ENCODE results near the gene LDLRAD2.

The LDLRAD2 gene

DNA sequence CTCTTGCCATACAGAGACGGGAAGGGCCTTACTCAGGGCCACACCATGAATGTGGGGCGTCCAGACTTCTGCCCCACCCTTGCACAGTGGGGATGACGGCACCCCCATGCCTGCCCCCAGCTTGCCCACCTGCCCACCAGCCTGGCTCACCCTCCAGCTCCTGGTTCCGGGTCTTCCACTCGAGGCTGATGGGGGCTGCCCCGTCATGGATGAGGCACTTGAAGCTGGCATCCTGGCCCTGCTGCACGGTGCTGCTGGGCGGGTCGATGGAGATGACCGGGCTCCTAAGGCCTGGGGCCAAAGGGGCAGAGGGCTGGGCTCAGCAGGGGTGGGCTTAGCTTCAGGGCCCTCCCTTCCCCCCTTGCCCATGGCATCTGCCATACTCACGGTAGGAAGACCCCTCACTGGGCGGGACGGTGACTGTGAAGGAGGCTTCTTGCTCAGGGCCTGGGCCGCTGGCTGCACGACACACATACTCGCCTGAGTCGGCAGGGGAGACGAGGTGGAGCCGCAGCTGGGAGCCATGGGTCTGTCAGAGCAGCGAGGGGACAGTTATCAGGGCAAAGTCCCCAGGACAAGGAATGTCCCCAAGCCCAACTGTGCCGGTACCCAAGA lies 29.9 kb downstream of the LDLRAD2 start:
- no peak for DNase-seq (ENCODE audit: low read depth in 1 of 2, low spot score in 1 of 2)

DNA sequence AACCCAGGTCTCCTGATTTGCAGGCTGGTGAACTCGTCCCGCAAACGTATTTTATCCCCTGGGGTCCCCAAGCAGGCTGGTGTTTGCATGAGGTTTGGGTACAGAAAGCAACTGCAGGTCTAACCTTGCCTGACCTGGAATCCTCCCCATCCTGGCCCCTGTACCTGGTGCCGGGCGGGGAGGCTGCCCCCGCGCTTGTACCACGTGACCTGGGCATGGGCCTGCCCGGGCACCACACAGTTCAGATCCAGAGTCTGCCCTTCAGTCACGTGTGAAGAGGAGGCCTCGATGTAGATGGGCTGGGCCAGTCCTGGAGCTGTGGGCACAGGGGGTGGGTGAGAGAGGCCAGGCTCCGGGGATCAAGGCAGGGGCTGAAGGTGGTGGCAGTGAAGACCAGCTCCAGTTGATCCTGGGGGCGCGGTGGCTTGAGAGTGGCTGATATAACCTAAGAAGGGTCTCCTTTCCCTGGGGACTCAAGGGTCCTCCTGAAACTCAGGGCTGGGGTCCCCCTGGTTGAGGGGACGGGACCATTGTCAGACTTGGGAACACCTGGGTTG lies 30.6 kb downstream of the LDLRAD2 start:
- DNase-seq (ENCODE audit: low read depth in 1 of 2, low spot score in 1 of 2) = no peak

DNA sequence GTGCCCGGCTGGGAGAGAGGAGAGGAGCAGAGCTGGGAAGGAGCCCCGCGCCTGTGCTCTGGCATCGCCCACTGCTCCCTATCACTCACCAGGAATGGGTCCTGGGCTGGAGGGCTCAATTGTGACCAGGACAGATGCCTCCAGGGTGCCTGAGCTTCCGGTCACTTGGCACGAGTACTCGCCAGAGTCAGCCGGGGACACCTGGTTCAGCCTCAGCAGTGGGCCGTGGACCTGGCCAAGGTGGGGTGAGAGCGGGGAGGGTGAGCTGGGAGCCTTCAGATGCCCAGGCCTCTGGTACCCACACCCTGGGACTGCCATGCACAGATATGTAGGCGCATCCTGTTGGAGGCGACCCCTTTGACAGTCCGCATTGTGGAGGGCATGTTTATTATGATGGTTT lies 31.1 kb downstream of the LDLRAD2 start:
- DNase-seq (ENCODE audit: low read depth in 1 of 2, low spot score in 1 of 2) = no peak

DNA sequence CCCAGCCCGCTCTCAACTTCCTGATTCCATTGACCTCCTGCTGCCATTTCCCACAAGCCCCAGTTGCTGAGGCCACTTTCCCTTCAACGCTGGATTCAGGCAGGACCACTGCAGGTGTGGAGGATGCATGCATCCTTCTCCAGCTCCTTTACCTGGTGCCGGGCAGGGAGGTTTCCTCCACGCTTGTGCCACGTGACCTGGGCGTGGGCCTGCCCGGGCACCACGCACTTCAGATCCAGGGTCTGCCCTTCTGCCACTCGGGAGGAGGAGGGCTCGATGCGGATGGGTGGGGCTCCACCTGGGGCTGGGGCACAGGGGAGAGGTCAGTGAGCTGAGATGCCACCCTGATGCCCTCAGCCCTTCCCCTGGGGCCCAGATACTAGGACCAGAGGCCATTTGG lies 31.9 kb downstream of the LDLRAD2 start:
- DNase-seq (ENCODE audit: low read depth in 1 of 2, low spot score in 1 of 2) = no peak

DNA sequence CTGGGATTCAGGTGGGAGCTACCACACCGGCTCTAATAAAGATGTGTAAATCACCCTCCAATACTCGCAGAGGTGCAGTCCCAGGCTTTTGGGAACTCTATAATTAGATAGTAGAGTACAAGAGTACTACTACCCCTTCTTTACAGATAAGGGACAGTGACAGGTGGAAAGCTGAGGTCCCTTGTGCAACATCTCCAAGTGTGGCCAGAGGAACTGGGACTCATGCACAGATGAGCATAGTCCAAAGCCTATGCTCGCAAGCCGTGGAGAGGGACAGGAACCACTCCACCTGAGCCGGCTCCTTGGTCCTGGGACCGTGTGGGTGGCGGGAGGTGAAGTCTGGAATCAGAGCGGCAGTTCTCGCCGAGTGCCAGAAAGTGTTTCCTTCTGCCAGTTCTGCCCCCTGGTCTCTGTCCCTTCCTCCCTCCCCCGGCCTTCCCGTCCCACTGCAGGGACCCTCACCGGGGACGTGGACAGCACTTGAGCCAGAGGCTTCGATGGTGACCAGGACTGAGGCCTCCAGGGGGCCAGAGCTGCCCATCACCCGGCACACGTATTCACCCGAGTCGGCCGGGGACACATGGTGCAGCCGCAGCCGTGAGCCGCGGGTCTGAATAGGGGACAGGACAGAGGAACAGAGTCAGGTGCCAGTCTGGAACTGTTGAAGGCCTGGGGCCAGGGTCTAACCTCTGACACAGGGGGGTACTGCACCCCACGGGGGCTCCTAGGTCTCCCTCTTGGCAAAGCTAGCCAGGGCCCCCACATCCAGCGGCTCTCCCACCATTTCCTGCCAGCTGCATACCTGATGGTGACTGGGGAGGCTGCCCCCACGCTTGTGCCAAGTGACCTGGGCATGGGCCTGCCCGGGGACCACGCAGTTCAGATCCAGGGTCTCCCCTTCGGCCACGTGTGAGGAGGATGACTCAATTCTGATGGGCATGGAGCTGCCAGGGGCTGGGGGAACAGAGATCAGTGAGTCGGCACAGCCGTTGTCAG lies 33.9 kb downstream of the LDLRAD2 start:
- DNase-seq (ENCODE audit: low read depth in 1 of 2, low spot score in 1 of 2) = no peak

DNA sequence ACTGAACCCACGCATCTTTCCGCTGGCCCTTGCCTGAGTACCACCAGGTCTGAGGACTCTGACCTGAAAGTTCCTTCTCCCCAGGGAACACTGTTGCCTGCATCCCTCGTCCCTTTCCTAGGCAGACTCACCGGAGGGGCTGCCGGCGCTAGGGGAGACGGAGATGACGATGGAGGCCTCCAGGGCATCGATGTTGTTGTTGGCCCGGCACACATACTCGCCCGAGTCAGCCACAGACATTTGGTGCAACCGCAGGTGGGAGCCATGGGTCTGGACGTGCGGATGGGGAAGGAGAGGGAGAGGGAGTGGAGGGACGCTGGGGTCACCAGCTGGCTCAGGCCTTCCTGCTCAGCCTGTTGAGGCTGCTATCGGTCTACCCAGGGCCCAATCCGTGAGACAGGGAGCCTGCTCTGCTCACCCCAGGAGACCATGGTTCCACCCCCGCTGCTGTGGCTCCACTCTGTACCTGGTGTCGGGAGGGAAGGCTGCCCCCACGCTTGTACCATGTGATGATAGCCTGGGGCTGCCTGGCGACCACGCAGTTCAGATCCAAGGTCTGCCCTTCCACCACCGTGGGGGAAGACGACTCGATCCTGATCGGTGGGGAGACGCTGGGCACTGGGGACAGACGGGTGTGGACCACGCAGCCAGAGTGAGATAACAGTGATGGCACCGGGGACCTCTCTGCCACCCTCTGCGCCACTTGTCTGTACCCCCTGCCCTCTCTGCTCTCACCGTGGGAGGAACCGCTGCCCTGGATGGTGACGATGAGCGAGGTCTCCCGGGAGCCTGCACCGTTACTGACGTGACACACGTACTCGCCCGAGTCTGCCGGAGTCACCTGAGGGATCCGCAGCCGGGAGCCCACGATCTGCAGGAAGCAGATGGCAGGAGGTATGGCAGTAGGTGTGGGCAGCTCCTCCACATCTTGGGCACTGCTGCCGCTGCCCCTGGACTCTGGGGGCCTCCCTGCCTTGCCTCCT lies 35.4 kb downstream of the LDLRAD2 start:
- no peak for DNase-seq (ENCODE audit: low read depth in 1 of 2, low spot score in 1 of 2)

DNA sequence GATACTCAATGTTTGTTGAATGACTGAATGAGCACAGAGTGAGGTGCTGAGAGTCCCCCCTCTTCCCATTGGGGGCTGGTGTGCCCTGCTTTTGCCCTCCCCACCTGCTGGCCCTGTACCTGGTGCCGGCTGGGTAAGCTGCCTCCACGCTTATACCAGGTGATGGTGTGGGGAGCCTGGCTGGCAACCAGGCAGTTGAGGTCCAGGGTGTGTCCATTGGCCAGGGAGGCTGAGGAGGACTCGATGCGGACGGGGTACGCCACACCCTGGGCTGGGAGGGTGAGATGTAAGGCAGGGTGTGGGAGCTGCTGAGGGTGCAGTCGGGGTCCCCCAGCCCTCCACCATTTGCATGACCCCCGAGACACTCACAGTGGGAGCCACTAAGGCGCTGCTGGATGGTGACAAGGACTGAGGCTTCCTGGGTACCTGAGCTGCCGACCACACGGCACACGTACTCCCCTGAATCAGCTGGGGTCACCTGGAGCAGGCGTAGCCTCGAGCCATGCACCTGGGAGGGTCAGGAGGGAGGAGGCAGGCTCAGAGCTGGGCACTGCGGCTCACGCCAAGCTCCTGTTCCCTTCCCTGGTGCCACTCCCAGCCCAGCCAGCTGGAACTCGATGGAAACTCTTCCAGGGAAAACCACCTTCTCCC lies 36.6 kb downstream of the LDLRAD2 start:
- DNase-seq (ENCODE audit: low read depth in 1 of 2, low spot score in 1 of 2) = no peak

DNA sequence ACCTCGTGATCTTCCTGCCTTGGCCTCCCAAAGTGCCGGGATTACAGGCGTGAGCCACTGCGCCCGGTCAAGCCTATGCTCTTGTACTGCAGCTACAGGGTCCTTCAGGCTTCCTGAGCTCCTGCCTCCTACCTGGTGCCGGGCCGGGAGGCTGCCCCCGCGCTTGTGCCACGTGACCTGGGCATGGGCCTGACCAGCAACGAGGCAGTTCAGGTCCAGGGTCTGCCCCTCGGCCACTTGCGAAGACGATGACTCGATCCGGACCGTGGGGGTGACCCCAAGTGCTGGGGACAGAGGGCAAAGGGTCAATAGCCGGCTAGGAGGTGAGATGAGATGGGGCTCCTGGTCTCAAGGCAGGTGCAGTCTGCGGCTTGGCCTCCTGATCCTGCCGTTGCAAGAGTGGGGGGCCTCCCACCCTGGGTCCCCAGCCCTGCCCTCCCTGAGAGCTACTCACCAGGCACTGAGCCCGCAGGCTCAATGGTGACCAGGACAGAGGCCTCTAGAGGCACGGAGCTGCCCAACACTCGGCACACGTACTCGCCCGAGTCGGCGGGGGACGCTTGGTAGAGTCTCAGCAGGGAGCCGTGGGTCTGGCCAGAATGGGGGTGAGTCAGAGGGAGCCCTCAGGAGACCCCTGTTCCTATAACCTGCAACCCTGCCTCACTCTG lies 38.0 kb downstream of the LDLRAD2 start:
- DNase-seq (ENCODE audit: low read depth in 1 of 2, low spot score in 1 of 2) = no peak

DNA sequence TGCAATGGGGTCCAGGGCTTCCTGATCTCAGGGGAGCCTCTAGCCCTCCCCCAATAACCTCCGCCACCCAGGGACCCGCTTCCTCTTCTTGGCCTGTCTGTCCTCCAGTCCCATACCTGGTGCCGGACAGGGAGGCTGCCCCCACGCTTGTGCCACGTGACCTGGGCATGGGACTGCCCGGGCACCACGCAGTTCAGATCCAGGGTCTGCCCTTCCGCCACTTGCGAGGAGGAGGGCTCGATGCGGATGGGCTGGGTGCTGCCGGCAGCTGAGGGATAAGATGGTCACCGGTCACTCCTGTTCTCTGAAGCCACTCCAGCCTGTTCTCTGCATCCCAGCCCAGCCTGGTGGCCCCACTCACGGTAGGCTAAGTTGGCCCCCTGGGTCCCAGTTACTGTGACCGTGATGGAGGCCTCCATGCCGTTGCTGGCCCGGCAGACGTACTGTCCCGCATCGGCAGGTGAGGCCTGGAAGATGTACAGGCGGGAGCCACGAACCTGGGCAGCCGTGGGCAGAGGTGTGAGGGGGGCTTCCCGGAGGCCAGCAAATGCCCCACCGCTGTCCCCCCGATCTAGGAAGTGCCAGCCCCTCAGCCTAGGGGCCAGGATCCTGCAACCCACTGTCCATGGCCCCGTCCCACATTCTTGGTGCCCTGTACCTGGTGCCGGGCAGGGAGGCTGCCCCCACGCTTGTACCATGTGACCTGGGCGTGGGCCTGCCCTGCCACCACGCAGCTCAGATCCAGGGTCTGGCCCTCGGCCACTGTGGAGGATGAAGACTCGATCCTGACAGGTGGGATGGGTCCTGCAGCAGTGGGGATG lies 39.6 kb downstream of the LDLRAD2 start:
- DNase-seq (ENCODE audit: low read depth in 1 of 2, low spot score in 1 of 2) = no peak

DNA sequence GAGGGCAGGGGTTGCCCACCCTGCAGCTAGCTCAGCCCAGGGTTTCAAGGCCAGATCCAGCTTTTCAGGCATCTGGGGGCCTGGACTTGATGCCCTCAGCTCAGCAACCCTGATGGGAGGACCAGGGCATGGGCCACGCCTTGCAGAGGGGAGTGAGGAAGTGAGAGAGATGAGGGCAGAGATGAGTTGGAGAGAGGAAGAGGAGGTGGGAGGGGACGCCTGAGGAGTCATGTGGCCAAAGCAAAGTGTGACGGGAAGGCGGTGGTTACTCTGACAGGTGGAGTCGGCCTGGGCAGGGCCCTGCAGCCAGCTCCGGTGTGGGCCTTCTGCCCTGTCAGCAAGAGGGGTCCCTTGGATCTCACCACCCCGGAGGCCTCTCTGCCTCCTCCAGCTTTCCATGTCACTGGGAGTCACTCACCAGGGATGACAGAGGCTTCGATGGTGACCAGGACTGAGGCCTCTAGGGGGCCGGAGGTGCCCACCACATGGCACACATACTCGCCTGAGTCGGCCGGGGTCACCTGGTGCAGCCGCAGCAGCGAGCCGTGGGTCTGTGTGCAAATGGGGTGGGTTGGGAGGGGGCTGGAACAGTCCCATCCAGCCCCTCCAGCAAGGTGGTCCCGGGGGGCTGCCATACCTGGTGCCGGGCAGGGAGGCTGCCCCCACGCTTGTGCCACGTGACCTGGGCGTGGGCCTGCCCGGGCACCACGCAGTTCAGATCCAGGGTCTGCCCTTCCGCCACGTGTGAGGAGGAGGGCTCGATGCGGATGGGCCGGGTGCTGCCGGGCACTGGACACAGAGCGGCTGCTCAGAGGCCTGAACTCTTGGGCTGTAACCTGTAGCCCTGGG lies 40.4 kb downstream of the LDLRAD2 start:
- DNase-seq (ENCODE audit: low read depth in 1 of 2, low spot score in 1 of 2) = no peak

DNA sequence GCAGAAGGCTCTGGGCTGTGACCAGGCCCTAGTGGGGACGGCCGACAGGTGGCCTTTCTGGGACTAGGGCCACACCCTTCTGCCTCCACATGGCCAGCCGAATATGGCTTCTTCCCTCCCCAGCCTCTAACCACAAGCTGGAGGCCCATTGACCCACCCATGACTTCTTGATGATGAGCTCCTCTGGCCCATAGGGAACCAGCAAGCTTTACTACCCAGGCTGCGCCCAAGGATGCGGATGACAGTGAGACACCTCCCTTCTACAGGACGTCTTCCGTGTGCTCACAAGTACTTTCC lies 41.0 kb downstream of the LDLRAD2 start:
- no peak for DNase-seq (ENCODE audit: low read depth in 1 of 2, low spot score in 1 of 2)

DNA sequence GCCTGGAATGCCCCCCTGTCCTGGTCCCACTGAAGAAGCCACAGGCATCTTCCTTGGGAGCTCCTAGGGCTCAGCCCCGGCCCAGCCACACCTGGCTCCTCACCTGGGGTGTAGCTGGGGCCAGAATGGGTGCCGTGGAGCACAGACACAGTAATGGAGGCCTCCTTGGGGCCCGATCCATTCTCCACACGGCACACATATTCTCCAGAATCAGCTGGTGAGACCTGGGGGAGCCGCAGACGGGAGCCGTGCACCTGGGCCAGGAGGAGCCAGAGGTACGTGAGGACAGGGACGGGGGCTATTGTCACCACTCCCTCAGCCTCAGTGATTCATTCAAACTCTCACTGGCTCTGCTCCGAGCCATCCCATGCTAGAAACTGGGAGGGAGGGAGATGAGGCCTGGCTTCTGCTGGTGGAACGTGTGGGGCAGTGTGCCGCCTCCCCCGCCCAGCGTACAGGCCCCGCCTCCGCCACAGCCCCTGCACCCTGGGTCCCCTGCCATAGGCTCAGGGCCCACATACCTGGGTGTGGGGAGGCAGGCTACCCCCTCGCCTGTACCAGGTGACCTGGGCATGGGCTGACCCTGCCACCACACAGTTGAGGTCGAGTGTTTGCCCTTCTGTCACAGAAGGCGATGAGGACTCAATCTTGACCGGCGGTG lies 42.2 kb downstream of the LDLRAD2 start:
- no peak for DNase-seq (ENCODE audit: low read depth in 1 of 2, low spot score in 1 of 2)

DNA sequence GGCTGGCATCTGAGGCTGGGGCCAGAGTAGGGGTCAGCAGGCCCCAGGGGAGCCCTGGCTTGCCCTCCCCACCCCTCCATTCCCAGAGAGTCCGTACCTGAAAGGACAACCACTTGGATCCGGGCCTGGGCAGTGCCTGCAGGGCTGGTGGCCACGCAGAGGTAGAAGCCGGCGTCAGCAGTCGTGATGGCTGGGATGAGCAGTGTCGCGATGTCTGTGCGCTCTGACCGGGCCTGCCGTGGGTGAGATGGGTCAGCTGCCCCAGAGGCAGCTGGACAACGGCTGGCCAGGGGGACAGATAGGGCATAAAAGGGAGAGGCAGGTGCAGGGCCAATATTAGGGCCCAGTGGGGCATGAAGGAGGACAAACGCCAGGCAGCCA lies 42.7 kb downstream of the LDLRAD2 start:
- DNase-seq (ENCODE audit: low read depth in 1 of 2, low spot score in 1 of 2) = no peak

DNA sequence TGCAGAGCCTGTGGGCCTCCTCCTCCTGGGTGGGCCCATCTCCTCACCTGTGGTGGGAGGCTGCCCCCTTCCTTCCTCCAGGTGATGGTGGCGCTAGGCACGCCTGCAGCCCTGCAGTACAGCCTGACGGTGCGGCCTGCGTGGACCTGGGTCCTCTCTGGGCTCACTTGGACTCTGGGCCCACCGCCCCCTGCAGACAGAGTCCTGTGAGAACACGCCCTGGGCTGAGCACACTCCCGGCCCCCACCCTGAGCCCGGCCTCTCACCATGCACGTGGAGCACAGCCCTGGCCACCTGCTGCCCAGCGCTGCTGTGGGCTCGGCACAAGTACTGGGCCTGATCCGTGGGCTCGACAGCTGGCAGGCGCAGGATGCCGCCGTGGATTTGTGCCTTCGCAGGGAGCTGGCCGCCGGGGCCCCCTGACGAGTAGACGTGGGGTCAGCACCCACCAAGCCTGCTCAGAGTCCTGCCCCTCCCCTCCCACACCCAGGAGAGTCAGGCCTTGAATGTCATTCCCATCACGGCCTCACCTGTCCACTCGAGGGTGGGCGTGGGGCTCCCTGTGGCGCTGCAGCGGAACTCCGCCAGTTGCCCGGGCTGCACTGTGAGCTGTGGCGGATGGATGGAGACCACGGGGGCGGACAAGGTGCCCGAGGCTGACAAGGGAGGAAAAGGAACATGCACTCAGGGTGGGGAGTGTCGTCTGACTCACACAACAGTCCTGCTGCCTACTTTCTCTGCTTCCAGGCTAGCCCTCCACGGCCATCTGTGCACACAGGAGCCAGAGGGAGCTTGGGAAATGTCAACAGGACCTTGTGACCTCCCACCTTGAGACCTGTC lies 43.4 kb downstream of the LDLRAD2 start:
- no peak for DNase-seq (ENCODE audit: low read depth in 1 of 2, low spot score in 1 of 2)

DNA sequence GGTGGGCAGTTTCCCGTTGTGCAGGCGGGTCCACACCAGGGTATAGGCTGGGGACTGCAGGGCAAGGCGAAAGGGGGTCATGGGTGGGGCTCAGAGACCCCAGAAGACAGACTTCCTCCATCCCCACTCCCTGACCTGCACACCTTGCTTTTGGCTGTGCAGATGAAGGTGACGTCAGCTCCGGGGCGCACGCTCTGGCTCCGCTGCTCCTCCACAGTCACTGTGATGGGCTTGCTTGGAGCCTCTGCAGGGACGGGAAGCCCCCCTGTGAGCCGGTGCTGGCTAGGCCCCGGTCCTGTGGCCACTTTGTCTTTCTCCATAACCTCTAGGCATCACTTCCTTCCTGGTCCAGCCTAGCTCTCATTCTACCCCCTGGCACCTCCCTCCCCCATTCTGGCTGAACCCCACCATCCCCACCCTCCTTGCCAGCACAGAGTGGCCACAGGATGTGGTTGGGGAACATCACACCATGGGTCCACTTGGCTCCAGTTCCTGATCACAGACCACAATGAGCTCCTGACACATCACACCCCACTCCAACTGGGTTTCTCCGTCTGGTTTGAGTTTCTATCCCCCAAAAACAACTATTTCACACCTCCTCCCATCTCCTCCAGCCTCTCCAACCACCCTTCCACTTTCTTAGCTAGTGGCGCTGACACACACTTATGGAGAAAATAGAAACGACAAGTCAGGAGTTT lies 45.2 kb downstream of the LDLRAD2 start:
- no peak for DNase-seq (ENCODE audit: low read depth in 1 of 2, low spot score in 1 of 2)
